GM19438 (cell line): ENCODE data around the gene TMEM131.
A peak's percentile ranks its signal among the peaks of the same experiment; 100 is the strongest.

Source experiments
- ATAC-seq: cut with Tn5 transposase; IDR thresholded peaks from one replicate; pipeline ENCODE4 v1.9.1; 2021; ENCODE audit warnings: low read depth; ENCODE audit not compliant: unreplicated experiment

Gene TMEM131

GRCh38 chr2:97994476-97994875 is 1.3 kb downstream of the TMEM131 start:
- no peak for ATAC-seq

GRCh38 chr2:97993926-97994325 is 1.8 kb downstream of the TMEM131 start:
- ATAC-seq: no peak

GRCh38 chr2:97992836-97993825 is 2.6 kb downstream of the TMEM131 start:
- ATAC-seq: no peak

- ATAC-seq: no peak
Observed at GRCh38 chr2:97991081-97991856, 4.5 kb downstream of the TMEM131 start.

GRCh38 chr2:97988722-97989121 is 7.0 kb downstream of the TMEM131 start:
- ATAC-seq: no peak

- no peak for ATAC-seq
Observed at GRCh38 chr2:97985998-97986397, 9.8 kb downstream of the TMEM131 start.

GRCh38 chr2:97983698-97984097 is 12.1 kb downstream of the TMEM131 start:
- no peak for ATAC-seq

GRCh38 chr2:97983134-97983533 is 12.6 kb downstream of the TMEM131 start:
- ATAC-seq: no peak

GRCh38 chr2:97982621-97983020 is 13.1 kb downstream of the TMEM131 start:
- no peak for ATAC-seq

- no peak for ATAC-seq
Observed at GRCh38 chr2:97981961-97982360, 13.8 kb downstream of the TMEM131 start.

- ATAC-seq: no peak
Observed at GRCh38 chr2:97979904-97980303, 15.8 kb downstream of the TMEM131 start.

GRCh38 chr2:97974471-97974870 is 21.3 kb downstream of the TMEM131 start:
- no peak for ATAC-seq

GRCh38 chr2:97970293-97971060 is 25.3 kb downstream of the TMEM131 start:
- ATAC-seq: no peak

- no peak for ATAC-seq
Observed at GRCh38 chr2:97969081-97970067, 26.4 kb downstream of the TMEM131 start.

GRCh38 chr2:97967931-97968627 is 27.7 kb downstream of the TMEM131 start:
- ATAC-seq: no peak

GRCh38 chr2:97967216-97967592 is 28.5 kb downstream of the TMEM131 start:
- peak; percentile 12 for ATAC-seq

GRCh38 chr2:97966545-97967215 is 29.1 kb downstream of the TMEM131 start:
- ATAC-seq: peak; percentile 49

- ATAC-seq: no peak
Observed at GRCh38 chr2:97965116-97965515, 30.6 kb downstream of the TMEM131 start.
